Lower leg skin (tissue), 3 donors: ENCODE measurements around the gene POLR3A.

ENCODE experiments used
- POLR2A ChIP-seq, 2 donors: fragments of 450-650 bp; IDR thresholded peaks; one replicate each; pipeline ENCODE4 v1.6.1; 2016 to 2017; ENCODE audit warnings: antibody characterized with exemption in 2 of 2, mild to moderate bottlenecking in 1 of 2, moderate library complexity in 1 of 2
- TF ChIP-seq, protein P1 (sequence below), 3 donors: fragments of 450-650 bp; IDR thresholded peaks; one replicate each; pipeline ENCODE4 v1.5.1; 2016; ENCODE audit warnings: antibody characterized with exemption in 3 of 3, mild to moderate bottlenecking in 3 of 3, moderate library complexity in 2 of 3

DNA sequence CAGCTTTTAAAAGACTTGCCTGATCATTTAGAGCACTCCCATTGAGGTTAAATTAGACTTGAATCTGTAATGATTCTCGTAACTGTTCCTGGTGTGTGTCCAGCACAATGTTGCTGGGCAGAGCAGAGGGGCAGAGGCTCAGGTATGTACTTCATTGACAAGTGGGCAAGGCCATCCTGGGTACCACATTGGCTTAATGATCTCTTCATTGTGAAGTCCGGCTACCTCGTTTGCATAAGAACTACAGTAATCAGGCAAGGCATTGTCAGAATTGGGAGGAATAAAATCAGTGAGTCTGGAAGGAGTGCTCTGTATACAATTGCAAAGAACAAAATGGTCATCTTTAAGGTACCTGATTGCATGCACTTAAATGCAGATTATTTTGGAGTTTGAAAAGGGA lies 10.4 kb upstream of the POLR3A start:
- TF ChIP-seq, protein P1, sequence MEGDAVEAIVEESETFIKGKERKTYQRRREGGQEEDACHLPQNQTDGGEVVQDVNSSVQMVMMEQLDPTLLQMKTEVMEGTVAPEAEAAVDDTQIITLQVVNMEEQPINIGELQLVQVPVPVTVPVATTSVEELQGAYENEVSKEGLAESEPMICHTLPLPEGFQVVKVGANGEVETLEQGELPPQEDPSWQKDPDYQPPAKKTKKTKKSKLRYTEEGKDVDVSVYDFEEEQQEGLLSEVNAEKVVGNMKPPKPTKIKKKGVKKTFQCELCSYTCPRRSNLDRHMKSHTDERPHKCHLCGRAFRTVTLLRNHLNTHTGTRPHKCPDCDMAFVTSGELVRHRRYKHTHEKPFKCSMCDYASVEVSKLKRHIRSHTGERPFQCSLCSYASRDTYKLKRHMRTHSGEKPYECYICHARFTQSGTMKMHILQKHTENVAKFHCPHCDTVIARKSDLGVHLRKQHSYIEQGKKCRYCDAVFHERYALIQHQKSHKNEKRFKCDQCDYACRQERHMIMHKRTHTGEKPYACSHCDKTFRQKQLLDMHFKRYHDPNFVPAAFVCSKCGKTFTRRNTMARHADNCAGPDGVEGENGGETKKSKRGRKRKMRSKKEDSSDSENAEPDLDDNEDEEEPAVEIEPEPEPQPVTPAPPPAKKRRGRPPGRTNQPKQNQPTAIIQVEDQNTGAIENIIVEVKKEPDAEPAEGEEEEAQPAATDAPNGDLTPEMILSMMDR (IDR thresholded peaks at IDR 0.05): no peak
- no peak for TF ChIP-seq POLR2A (IDR thresholded peaks at IDR 0.05)
